H1 (cell line): ENCODE measurements around the gene FREM2. TPM values are rescaled to one million over a fixed set of nuclear protein-coding genes. Genes with fewer than 3 reads are reported as not detected.

Experiments used
- CTCF ChIA-PET: fragments of 300-600 bp; sonication (Branson Sonifier 250); formaldehyde crosslinking; loops from one replicate; lab custom pipeline; 2021; ENCODE audit not compliant: partially characterized antibody; lab: Charles Lee
- POLR2A ChIA-PET: fragments of 300-600 bp; sonication (Branson Sonifier 250); formaldehyde crosslinking; loops from one replicate; lab custom pipeline; 2021; ENCODE audit warnings: inconsistent platforms; ENCODE audit not compliant: partially characterized antibody; lab: Charles Lee
- DNase-seq, 2 experiments: peaks; one replicate each; pipeline versions ENCODE4 v3.0.0 to v3.0.0-alpha.2; 2010 to 2022; ENCODE audit warnings: low spot score in 2 of 2, low read depth in 1 of 2, mixed read lengths in 1 of 2
- FAIRE-seq: peaks from 2 replicates; lab custom pipeline; 2011; peaks lifted over from hg19 to GRCh38; lab: Jason Lieb, UNC
- H2AFZ ChIP-seq: 2 replicates; pipeline ENCODE4 v1.8.1; 2012; ENCODE audit warnings: low read length, inconsistent platforms
- H2AK5ac ChIP-seq: 2 replicates; pipeline ENCODE4 v1.6.1; 2013; ENCODE audit warnings: low read depth, low read length
- H2BK120ac ChIP-seq: replicated peaks from 2 replicates; pipeline ENCODE3; 2013; ENCODE audit warnings: low read depth, low read length, inconsistent platforms
- H2BK12ac ChIP-seq: 2 replicates; pipeline ENCODE4 v1.6.1; 2013; ENCODE audit warnings: low read depth, low read length
- H2BK15ac ChIP-seq: 2 replicates; pipeline ENCODE4 v1.6.1; 2013; ENCODE audit warnings: low read length
- H2BK20ac ChIP-seq: 2 replicates; pipeline ENCODE4 v1.6.1; 2013; ENCODE audit warnings: low read length
- H2BK5ac ChIP-seq: 2 replicates; pipeline ENCODE4 v1.6.1; 2013; ENCODE audit warnings: low read depth, low read length
- H3K14ac ChIP-seq: 2 replicates; pipeline ENCODE4 v1.6.1; 2013; ENCODE audit warnings: inconsistent platforms; ENCODE audit not compliant: insufficient read length
- H3K18ac ChIP-seq: 2 replicates; pipeline ENCODE4 v1.6.1; 2013; ENCODE audit warnings: low read length; ENCODE audit errors: extremely low read depth
- H3K23ac ChIP-seq: 2 replicates; pipeline ENCODE4 v1.6.1; 2013; ENCODE audit warnings: inconsistent platforms; ENCODE audit not compliant: insufficient read length
- H3K23me2 ChIP-seq: 2 replicates; pipeline ENCODE4 v1.6.1; 2013; ENCODE audit warnings: low read depth, low read length
- H3K27ac ChIP-seq: 2 replicates; pipeline ENCODE4 v1.6.1; 2011; ENCODE audit warnings: low read depth, low read length, inconsistent platforms
- H3K27me3 ChIP-seq, 4 experiments: replicated peaks in 1 of 4; 1 replicate in 1 of 4; 2 replicates in 3 of 4; pipeline versions ENCODE4 v1.6.1 to v1.8.1; 2011 to 2013; ENCODE audit warnings: low read length in 3 of 4, mild to moderate bottlenecking in 3 of 4, inconsistent platforms in 2 of 4, mixed read lengths in 2 of 4, moderate library complexity in 1 of 4; ENCODE audit not compliant: control insufficient read depth in 3 of 4, insufficient read depth in 3 of 4; ENCODE audit errors: extremely low read depth in 1 of 4
- H3K36me3 ChIP-seq, 4 experiments: 2 replicates each; pipeline versions ENCODE4 v1.6.1 to v1.8.1; 2011 to 2013; ENCODE audit warnings: mild to moderate bottlenecking in 4 of 4, low read length in 3 of 4, moderate library complexity in 2 of 4, control low read depth in 1 of 4, inconsistent platforms in 1 of 4; ENCODE audit not compliant: insufficient read depth in 4 of 4, control insufficient read depth in 2 of 4
- H3K4ac ChIP-seq: replicated peaks from 2 replicates; pipeline ENCODE3; 2013; ENCODE audit warnings: low read length, low read depth, mixed read lengths, inconsistent platforms; ENCODE audit not compliant: insufficient read length
- H3K4me1 ChIP-seq, 4 experiments: replicated peaks in 1 of 4; 1 replicate in 1 of 4; 2 replicates in 3 of 4; pipeline versions ENCODE4 v1.6.1 to v1.8.1; 2011 to 2013; ENCODE audit warnings: low read length in 3 of 4, inconsistent platforms in 2 of 4, mixed read lengths in 1 of 4; ENCODE audit not compliant: insufficient read depth in 4 of 4, control insufficient read depth in 3 of 4
- H3K4me2 ChIP-seq, 2 experiments: 2 replicates each; pipeline versions ENCODE4 v1.6.1 to v1.8.1; 2011 to 2013; ENCODE audit warnings: low read depth in 2 of 2, low read length in 2 of 2, control low read depth in 1 of 2, inconsistent platforms in 1 of 2, mild to moderate bottlenecking in 1 of 2; ENCODE audit not compliant: insufficient read depth in 1 of 2
- H3K4me3 ChIP-seq, 4 experiments: fragments of 200-600, 300-600 bp in 1 of 4; sonication (generic), shearing (Covaris generic), sonication (Bioruptor Twin) in 1 of 4; 2 replicates each; pipeline versions ENCODE4 v1.5.1 to v1.8.1; 2011 to 2016; ENCODE audit warnings: low read length in 4 of 4, low read depth in 3 of 4, control low read depth in 2 of 4, inconsistent platforms in 2 of 4, mild to moderate bottlenecking in 2 of 4, mixed read lengths in 1 of 4, moderate library complexity in 1 of 4; ENCODE audit not compliant: insufficient read depth in 2 of 4; ENCODE audit errors: extremely low read depth in 1 of 4
- H3K56ac ChIP-seq: replicated peaks from 2 replicates; pipeline ENCODE3; 2013; ENCODE audit warnings: low read depth, mild to moderate bottlenecking, mixed read lengths, low read length, inconsistent platforms; ENCODE audit not compliant: insufficient read length
- H3K79me1 ChIP-seq: 2 replicates; pipeline ENCODE4 v1.6.1; 2013; ENCODE audit warnings: low read depth, low read length, control low read depth
- H3K79me2 ChIP-seq, 2 experiments: 2 replicates each; pipeline versions ENCODE4 v1.6.1 to v1.8.1; 2012 to 2013; ENCODE audit warnings: low read length in 2 of 2, mild to moderate bottlenecking in 2 of 2, inconsistent platforms in 1 of 2; ENCODE audit not compliant: insufficient read depth in 2 of 2, control insufficient read depth in 1 of 2
- H3K9ac ChIP-seq, 4 experiments: replicated peaks in 1 of 4; 1 replicate in 1 of 4; 2 replicates in 3 of 4; pipeline versions ENCODE4 v1.6.1 to v1.8.1; 2011 to 2013; ENCODE audit warnings: low read depth in 3 of 4, low read length in 3 of 4, control low read depth in 2 of 4, mild to moderate bottlenecking in 2 of 4, moderate library complexity in 2 of 4, inconsistent platforms in 1 of 4; ENCODE audit errors: extremely low read depth in 1 of 4
- H3K9me3 ChIP-seq, 2 experiments: 2 replicates each; pipeline versions ENCODE4 v1.6.1 to v1.8.1; 2012 to 2013; ENCODE audit warnings: mild to moderate bottlenecking in 2 of 2, moderate library complexity in 2 of 2, control low read depth in 1 of 2, inconsistent platforms in 1 of 2, low read depth in 1 of 2, low read length in 1 of 2, mixed read lengths in 1 of 2; ENCODE audit not compliant: insufficient read depth in 2 of 2
- H4K20me1 ChIP-seq, 2 experiments: replicated peaks in 1 of 2; 2 replicates each; pipeline versions ENCODE3 to v1.8.1; 2011 to 2013; ENCODE audit warnings: inconsistent platforms in 2 of 2, low read length in 2 of 2, mild to moderate bottlenecking in 1 of 2; ENCODE audit not compliant: insufficient read depth in 2 of 2, control insufficient read depth in 1 of 2
- H4K5ac ChIP-seq: 2 replicates; pipeline ENCODE4 v1.6.1; 2013; ENCODE audit warnings: low read length, low read depth, mixed read lengths, inconsistent platforms; ENCODE audit not compliant: insufficient read length
- H4K8ac ChIP-seq: 2 replicates; pipeline ENCODE4 v1.8.0; 2013; ENCODE audit warnings: mild to moderate bottlenecking, moderate library complexity, low read length, inconsistent platforms; ENCODE audit not compliant: insufficient read depth; ENCODE audit errors: extremely low read depth
- H4K91ac ChIP-seq: replicated peaks from 2 replicates; pipeline ENCODE3; 2013; ENCODE audit warnings: low read length, mixed read lengths, inconsistent platforms; ENCODE audit not compliant: insufficient read length
- CHD2 ChIP-seq: IDR thresholded peaks from 2 replicates; pipeline ENCODE4 v1.6.1; 2012; ENCODE audit warnings: low read length, improper control_type of control experiment
- SUZ12 ChIP-seq: fragments of 200-600 bp; sonication (generic); IDR thresholded peaks from 2 replicates; pipeline ENCODE4 v1.6.1; 2012; ENCODE audit warnings: mild to moderate bottlenecking, inconsistent platforms, low read length, moderate library complexity, mixed read lengths
- TBP ChIP-seq: IDR thresholded peaks from 2 replicates; pipeline ENCODE4 v1.6.1; 2011; ENCODE audit warnings: low read depth, low read length, improper control_type of control experiment
- WGBS, 2 experiments: shearing (Covaris generic) in 1 of 2; methylation state at CpG; one replicate each; pipeline versions ENCODE4 v1.1.6 to v1.1.7; 2013 to 2015; ENCODE audit warnings: low lambda C conversion rate in 2 of 2, mixed read lengths in 2 of 2, inconsistent platforms in 1 of 2, low coverage in 1 of 2, missing lambda C conversion rate in 1 of 2; ENCODE audit not compliant: insufficient replicate concordance in 2 of 2, insufficient coverage in 1 of 2, insufficient read length in 1 of 2; ENCODE audit errors: extremely low coverage in 1 of 2, missing lambda C conversion rate in 1 of 2; 5-methylcytosine and 5-hydroxymethylcytosine counted together
- polyA plus RNA-seq, 7 experiments: library from polyadenylated mRNA; depleted of rRNA in 3 of 7; stranded (reverse) in 5 of 7; unstranded in 2 of 7; fragments of >200 nt in 5 of 7; fragments of 200-250 nt in 2 of 7; gene quantifications; 1 replicate in 5 of 7; 2 replicates in 1 of 7; 4 replicates in 1 of 7; pipeline versions ENCODE4 v1.2.1 to v1.2.3, GENCODE V29; 2011 to 2013; ENCODE audit warnings: missing spikeins in 2 of 7, mixed read lengths in 2 of 7
- total RNA-seq: library from RNA; stranded (reverse); fragmentation: NEBNext Ultra II Directional; extraction: Animal tissue kit (Norgen Biotek cat#: 25700); gene quantifications from 2 replicates; pipeline ENCODE4 v1.2.1, GENCODE V29; 2021

FREM2 gene
- total and polyA plus RNA-seq, 2 of the 8 experiments (the other 6 are each of a cell fraction or from before 2014, with no cell fraction given), result 11.6 to 22.8 TPM

GRCh38 chr13:38905081-38905480 lies 218.2 kb downstream of the FREM2 start:
- Histone ChIP-seq H4K8ac (no peak overlapping the region), H2BK120ac (no peak overlapping the region), H3K4me3 (no peak overlapping the region), H2AFZ (no peak overlapping the region), H3K4me1 (no peaks in the 10 kb centered on the region), H3K9me3 (no peaks in the 10 kb centered on the region; a peak in 1 of 4 replicates), H2BK20ac (no peak overlapping the region), H3K56ac (no peak overlapping the region), H3K4ac (no peak overlapping the region), H2BK15ac (no peak overlapping the region), H3K18ac (no peak overlapping the region), H3K14ac (no peak overlapping the region), H3K79me2 (no peaks in the 10 kb centered on the region), H3K23ac (no peak overlapping the region), H4K91ac (no peak overlapping the region), H2BK5ac (no peak overlapping the region), H4K20me1 (no peaks in the 10 kb centered on the region), H2BK12ac (no peak overlapping the region), H3K27ac (no peak overlapping the region), H3K4me2 (no peak overlapping the region), H3K36me3 (no peaks in the 10 kb centered on the region), H3K27me3 (no peaks in the 10 kb centered on the region), H4K5ac (no peak overlapping the region), H3K9ac (no peak overlapping the region), H2AK5ac (no peak overlapping the region), H3K23me2 (no peaks in the 10 kb centered on the region), H3K79me1 (no peaks in the 10 kb centered on the region)
- POLR2A ChIA-PET, result no interaction called here
- CTCF ChIA-PET, result interaction anchor here (1.3 to 3.9 kb wide), 2 partner anchors 9 to 32 kb away, joined by 3 to 21 read pairs; no protein-coding TSS in a partner anchor
- TF ChIP-seq CHD2 (no peak), SUZ12 (no peak), TBP (no peak)
- WGBS, 2 experiments, result 81% methylated on average over 3 of the region's 3 CpGs; no CpG with 5 or more reads in 1 of the 2 experiments
- DNase-seq (no peak), FAIRE-seq (no peak)
